T-helper 1 cell treated with Interleukin-12 subunit alpha and Interleukin-12 subunit beta and Interleukin-4 antibody, amounts not matched to agents 30 ng/mL and 1 ng/mL, for 36 hours (primary cell): ENCODE results near the gene SPTBN1. TPM values are rescaled to one million over a fixed set of nuclear protein-coding genes. Genes with fewer than 3 reads are reported as not detected.

ENCODE experiments used
- intact Hi-C: fragments of 100-400 bp; cut with micrococcal nuclease; formaldehyde crosslinking; loops from one replicate; pipeline ENCODE4 v1.15.1; 2024
- total RNA-seq: library from RNA; stranded (reverse); gene quantifications from 2 replicates; pipeline ENCODE4 v1.2.3, GENCODE V29; 2022

SPTBN1 gene
- total RNA-seq = 178 and 186 TPM in 2 replicates

GRCh38 chr2:54455563-54456361 lies at the start of gene SPTBN1:
Gene SPTBN1, plus strand, starts transcription at chr2:54456327. Its CDS starts 70,092 bp downstream, at chr2:54526419.
- intact Hi-C loops = loop anchor here (5.0 kb wide), 1 partner anchor 267 kb away; the partner anchor contains the start of gene EML6

GRCh38 chr2:54407693-54408092 lies 48.4 kb upstream of the SPTBN1 start:
- intact Hi-C loops = no loop called here

- intact Hi-C loops = no loop called here
These were observed 47.8 kb upstream of the SPTBN1 start for GRCh38 chr2:54408288-54408687.

GRCh38 chr2:54409752-54410151 lies 46.4 kb upstream of the SPTBN1 start:
- intact Hi-C loops = no loop called here

GRCh38 chr2:54411801-54412354 lies 44.2 kb upstream of the SPTBN1 start:
- intact Hi-C loops = no loop called here

GRCh38 chr2:54416166-54416813 lies 39.8 kb upstream of the SPTBN1 start:
- intact Hi-C loops = no loop called here

GRCh38 chr2:54416938-54417337 lies 39.2 kb upstream of the SPTBN1 start:
- intact Hi-C loops = no loop called here

- intact Hi-C loops = no loop called here
These were observed 38.5 kb upstream of the SPTBN1 start for GRCh38 chr2:54417577-54417976.

- intact Hi-C loops = no loop called here
These were observed 36.7 kb upstream of the SPTBN1 start for GRCh38 chr2:54419388-54419787.

- intact Hi-C loops = no loop called here
These were observed 36.1 kb upstream of the SPTBN1 start for GRCh38 chr2:54419855-54420523.

GRCh38 chr2:54420524-54421172 lies 35.5 kb upstream of the SPTBN1 start:
- intact Hi-C loops = no loop called here

- intact Hi-C loops = no loop called here
These were observed 34.0 kb upstream of the SPTBN1 start for GRCh38 chr2:54422072-54422581.

- intact Hi-C loops = no loop called here
These were observed 32.9 kb upstream of the SPTBN1 start for GRCh38 chr2:54423213-54423612.

- intact Hi-C loops = no loop called here
These were observed 31.5 kb upstream of the SPTBN1 start for GRCh38 chr2:54424555-54425163.

- intact Hi-C loops = no loop called here
These were observed 27.9 kb upstream of the SPTBN1 start for GRCh38 chr2:54428108-54428831.

- intact Hi-C loops = no loop called here
These were observed 27.1 kb upstream of the SPTBN1 start for GRCh38 chr2:54429054-54429453.

GRCh38 chr2:54429811-54430551 lies 26.1 kb upstream of the SPTBN1 start:
- intact Hi-C loops = no loop called here

- intact Hi-C loops = no loop called here
These were observed 25.5 kb upstream of the SPTBN1 start for GRCh38 chr2:54430649-54431048.
